T1000 (cell line): ENCODE results near the gene FSIP1.

ENCODE experiments used
- DNase-seq: peaks from one replicate; lab custom pipeline; 2025; ENCODE audit warnings: mixed read lengths; lab: John Stamatoyannopoulos, UW

Gene FSIP1

DNA sequence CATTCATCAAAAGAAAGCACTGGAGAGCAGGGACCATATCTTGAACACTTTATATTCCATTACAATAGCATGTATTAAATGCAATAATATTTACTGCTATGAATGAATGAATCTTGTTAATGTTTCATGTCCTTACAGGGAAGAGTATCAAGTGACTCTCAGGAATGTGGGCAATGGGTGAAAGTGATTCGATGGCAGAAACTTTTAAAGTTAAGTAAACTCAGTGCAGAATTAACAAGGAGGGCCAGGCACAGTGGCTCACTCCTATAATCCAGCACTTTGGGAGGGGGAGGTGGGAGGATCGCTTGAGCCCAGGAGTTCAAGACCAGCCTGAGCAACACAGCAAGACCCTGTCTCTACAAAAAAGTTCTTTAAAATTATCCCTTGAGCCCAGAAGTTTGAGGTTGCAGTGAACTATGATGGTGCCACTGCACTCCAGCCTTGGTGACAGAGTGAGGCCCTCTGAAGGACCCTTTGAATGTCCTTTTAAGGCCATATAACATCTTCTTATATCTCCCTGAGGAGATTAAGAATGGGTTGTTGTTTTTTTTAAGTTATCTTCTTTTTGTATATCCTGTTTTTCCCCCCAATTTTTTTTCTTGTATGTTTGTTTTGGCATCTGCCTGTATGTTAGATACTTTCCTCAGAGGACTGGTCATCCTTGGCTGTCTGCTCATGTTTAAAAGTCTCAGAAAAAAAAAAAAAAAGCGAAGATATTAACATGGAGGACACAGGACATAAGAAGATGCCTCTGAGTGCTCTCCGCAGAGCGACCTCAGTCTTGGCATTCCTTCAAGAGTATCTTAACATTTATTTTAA, 9.6 kb upstream of the FSIP1 start:
- no peak for DNase-seq

DNA sequence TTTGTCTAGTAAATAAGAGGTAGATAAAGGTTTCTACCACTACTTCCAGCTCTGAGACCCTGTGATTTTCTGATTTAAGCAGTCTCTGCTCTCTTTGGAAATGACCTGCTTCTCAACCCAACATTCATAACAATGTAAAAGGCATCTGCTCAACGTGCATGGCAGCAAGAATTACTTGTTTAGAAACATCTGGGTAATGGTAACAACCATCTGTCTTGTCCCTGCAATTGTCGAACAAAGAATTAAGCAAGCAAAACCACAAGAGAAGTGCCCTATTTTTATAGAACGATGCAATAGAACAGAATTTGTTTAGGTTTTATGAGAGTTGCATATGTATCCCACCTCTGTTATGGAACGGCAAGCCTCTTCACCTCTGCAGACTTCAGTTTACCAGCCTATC, 7.1 kb upstream of the FSIP1 start:
- no peak for DNase-seq

DNA sequence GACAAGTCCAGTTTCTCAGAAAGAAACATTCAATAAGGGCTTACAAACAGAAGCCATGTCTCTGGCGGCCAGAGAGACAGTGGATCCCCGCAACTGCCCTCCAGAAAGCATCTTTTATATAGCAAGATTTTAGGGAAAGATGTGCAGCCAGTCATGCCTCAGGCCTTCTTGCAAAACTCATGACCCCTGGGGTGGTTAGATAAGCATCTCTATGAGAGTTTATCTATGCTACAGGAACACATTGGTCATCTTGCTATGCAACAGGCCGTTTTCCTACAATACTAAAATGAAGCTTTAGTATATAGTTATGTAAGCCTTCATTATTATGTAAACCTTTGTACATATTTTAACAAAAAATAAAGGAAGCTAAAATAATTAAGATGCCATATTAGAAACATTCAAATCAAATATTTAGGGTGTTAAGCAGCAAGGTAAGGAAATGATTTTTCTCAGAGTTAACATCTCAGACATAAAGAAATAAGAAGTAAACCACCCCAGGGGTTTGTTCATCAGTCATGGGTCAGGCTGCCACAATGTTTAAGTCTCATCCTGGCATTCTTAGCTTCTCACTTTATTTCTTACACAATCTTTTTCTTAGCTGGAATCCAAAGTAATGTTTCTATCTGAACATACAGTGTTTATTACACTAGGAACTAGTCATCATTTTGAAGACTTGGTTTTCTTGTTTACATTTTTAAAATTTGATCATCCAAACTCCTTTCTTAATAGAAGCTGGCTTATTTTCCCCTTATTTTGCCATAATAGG, 6.3 kb upstream of the FSIP1 start:
- DNase-seq, result no peak

DNA sequence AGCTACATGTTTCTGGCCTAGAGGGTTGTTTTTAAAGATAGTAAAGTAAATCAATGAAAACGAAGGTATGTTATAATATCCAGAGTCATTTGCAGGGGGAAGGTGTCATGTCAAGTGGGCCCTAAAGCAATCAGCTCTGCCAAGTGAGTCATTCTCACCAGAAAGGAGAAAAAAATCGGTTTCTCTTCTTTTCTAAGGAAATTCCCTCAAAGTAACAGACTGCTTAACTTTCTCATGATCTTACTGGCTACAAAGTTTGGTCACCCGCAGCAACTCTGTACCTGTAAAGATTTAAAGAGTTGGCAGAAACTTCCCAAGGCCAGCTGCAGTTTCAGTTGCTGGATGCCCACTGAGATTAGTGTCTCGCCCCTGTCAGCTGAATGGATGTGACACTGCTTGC, 5.5 kb upstream of the FSIP1 start:
- no peak for DNase-seq

DNA sequence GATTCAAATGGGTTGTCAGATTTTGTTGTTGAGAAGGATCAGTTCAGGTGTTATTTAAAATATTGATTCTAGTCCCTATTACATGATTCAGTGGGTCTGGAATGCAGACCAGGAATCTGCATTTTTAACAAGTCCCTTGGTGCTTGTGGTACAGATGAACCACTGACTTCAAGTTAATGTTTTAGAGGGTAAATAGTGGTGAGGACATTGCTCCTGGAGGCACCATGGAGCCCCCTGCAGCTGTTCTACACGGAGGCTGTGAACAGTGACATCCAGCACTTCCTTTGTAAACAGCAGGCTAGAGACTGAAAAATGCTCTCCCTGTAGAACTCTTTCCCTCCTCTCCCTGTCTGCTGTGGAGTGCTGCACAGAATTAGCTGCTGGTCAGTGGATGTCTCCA, 4.8 kb upstream of the FSIP1 start:
- no peak for DNase-seq

DNA sequence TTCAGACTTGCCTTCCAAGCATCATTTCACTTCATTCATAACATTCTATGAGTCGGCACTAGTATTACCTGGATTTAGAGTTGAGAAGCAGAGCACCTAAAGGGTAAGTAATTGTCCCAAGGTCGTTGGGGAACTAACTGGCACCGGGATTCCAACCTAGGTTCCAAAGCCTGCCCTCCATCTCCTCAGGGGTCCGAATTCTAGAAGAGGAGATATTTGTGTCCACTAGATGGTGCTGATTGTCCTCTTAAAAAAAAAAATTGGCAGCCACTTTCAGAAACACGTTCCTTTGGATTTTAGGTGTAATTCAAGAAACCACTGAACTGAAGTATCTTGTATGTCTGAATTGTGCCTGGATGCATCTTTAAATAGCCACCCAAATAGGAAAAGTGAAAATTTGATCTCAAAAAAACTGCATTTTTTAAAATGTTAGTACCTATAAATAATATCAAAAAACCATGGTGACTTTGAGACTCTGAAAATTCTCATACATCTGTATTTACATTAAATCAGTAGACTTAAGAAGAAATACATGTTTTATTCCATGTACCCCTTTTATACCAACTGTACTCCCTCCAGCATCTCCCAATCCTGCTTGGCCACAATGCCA, 3.9 kb upstream of the FSIP1 start:
- DNase-seq, result peak; percentile 5

DNA sequence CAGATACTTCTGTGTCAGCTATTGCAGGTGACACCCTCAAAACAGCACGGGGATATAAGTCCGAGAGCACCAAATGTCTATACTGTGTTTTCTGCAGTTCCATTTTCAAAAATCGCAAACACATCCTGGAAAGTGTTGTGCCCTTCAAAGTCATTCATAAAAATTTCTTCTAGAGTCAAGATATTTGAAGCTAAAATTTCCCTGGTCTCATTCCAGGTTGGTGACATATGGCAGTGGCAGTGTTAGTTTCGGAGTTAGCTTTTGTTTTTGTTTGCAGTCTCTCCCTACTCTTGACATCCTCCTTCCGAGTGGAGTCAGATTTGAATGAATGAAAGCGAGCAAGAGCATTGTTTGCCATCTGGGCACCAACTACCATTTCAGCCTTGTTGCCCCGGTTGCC, 3.2 kb upstream of the FSIP1 start:
- no peak for DNase-seq

DNA sequence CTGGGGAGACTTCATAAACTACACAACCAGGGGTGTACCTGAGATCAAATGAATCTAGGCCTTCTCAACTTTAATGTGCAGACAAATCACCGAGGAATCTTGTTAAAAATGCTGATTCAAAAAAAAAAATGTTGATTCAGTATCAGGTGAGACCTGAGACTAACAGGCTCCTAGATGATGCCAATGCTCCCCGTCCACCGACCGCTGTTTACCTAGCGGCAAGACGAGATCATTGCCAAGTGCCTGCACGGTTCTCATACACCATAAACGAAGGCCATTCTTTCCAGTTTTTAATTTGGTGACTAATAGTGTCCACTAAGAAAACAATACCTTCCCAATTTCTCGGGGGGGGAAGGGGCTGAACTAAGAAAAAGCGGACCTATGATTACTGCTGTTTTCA, 2.5 kb upstream of the FSIP1 start:
- DNase-seq, result no peak

DNA sequence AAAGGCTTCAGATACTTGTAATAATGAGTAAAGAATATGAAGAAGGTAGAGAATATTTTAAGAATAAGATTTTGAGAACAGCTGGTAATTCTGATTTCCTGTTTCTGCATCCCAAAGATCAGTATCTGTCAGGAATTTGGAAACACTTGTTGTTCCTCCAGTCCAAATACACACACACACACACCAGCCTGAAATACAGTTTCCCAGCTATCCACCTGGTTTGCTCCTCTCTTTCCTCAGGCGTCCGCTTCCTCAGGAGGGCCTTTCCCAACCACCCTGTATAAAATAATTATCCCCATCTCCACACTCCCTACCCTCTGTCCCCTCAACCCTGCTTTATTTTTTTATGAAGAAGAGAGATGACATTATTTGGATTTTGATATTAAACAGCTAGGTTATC, 2.0 kb upstream of the FSIP1 start:
- DNase-seq, result no peak

DNA sequence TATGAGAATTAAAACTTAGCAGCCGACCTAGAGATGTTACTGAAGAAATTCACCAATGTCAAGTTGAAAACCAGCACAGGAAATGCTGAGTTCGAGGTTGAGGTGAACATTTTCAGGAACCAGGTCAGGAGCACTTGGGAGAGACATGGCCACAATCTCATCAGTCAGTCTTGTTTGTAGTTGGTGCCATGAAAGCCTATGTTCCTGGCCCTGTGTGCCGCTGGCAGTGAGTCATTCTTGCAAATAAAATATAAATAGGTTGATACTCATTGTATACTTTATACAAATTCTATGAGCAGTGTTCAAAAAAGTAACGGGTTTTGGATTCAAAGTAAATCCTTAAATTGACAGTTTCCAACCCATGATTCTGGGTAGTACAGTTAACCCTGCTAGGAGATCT, 1.5 kb upstream of the FSIP1 start:
- no peak for DNase-seq

DNA sequence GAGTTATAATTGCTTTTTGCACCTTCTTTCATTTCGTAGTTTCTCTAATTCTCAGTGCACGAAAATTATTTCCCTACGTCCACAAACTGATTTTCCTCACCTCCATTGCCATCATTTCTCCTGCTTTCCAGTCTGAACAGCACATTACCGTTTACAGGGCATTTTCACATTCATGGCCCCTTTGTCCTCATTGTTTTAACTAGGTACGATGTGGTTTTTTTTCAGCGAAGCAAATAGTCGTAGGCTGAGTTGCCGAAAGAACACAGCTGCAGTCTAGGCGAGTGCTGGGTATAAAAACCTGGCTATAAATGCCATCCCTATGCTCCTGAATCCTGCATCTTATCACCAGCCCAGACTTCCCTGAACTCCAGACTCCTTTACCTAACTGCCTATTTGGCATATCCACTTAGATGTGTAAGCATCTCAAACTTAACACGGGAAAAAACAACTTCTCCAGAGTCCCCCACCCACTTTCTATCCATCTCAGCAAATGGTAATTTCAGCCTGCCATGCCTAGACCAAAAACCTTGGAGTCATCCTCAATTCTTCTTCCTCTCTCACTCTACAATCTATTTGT, 691 bp upstream of the FSIP1 start:
- no peak for DNase-seq

DNA sequence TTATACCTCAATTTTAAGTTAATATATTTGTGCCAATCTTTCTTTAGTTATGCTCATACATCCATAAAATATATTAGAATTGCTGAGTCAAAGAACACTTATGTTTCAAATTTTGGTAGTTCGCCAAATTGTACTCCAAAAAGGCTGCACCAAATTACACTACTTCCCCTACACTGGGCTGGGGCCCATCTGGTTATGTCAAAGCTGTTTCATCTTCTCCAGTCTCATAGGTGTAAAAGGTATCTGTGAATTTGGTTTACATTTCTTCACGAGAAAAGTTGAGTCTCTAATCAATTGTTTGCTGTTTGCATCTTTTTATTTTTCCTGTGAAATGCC, 706 bp downstream of the FSIP1 start:
- DNase-seq, result no peak

DNA sequence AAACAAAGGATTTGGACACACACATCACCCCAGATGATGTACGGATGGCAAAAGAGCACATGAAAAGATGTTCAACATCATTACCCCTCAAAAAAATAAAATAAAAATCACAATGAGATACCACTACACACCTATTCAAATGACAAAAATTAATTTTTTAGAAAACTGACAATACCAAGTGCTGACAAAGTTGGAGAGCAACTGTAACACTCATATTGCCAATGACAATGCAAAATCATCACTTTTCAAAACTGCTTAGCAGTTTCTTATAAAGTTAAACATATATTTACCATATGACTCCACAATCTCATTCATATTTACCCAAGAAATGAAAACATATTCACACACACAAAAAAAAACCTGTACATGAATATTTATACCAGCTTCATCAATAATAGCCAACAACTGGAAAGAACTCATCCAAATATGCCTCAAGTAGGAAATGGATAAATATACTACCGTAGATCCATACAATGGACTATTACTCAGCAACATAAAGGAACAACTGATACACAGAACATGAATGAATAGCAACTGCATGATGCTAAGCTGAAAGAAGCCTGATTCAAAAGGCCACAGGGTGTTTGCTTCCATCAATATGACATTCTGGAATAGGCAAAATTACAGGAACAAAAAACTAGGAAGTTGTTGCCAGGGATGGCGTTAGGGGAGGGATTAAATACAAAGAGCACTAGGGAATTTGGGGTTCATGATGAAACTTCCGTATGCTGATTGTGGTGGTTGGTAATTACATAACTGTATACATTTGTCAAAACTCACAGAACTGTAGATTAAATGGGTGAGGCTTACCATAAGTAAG, 1.3 kb downstream of the FSIP1 start:
- DNase-seq, result no peak

DNA sequence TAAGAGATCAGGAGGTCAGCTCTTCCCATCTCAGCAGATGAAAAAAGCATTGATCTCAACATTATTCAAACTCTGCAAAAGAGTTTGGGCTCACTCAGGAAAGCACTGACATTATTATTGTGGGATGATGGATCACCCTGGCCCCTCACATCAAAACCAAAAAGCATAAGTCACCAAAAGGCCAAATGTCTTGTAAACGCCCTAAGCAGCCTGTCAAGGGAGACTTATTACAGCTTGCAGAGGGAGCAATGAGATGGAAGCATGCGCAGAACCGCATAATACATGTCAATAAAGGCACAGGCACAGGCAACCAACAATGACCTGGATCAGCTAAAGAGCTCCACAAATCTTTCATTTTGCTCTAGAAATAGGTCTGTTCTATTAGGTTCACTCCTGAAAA, 4.6 kb downstream of the FSIP1 start:
- no peak for DNase-seq

DNA sequence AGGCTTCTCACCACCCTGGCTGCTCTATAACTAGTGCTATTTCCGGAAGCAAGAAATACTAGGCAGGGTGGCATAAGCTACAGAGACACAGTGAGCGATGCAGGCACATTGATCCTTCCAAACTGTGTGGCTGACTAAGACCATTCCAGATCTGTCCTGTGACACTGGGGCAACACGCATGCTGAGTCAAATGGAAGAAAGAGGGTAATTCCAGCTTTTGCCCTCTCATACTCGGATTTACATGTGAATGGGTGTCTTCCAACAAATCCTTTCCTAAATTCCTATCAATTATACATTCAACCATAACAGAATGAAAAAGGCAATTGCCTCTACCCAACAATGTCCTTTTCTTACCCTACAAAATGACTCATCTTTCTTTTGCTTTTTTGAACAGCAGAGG, 5.1 kb downstream of the FSIP1 start:
- DNase-seq, result no peak

DNA sequence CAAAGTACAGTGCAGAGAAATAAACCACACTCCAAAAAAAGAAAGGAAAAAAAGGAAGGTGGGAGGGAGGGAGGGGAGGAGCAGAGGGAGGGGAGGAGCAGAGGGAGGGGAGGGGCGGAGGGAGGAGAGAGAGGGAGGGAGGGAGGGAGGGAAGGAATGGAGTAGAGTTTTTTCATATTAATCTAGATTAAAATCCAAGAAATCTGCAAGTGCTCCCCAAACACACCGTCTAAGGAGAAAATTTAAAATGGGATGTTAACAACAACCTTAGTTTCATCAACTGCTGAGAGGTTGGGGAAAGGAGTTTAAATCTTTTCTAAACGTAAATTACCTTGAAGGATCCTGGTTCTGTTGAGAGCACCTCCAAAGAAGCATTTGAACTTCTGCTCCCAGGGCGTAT, 6.6 kb downstream of the FSIP1 start:
- no peak for DNase-seq

DNA sequence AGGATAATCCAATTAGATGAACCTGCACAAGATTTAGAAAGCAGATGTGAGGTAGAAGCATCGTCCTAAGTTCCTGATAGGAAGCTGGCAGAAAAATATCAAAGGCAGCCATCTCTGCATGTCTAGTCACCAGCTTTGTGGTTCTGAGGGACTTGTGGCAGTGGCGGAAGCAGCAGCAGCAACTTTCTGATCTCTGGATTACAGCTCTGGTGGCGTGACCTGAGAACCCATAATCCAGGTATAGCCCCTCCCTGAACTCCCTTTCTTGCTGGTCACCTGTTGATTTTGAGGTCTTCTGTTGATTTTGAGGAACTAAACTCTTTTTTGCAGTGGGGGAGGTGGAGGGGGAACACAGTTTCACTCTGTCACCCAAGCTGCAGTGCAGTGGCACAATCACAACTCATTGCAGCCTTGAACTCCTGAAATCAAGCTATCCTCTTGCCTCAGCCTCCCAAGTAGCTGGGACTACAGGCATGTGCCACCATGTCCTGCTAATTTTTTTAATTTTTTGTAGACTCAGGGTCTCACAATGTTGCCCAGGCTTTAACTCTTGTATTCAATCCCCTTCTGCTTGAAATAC, 7.9 kb downstream of the FSIP1 start:
- no peak for DNase-seq

DNA sequence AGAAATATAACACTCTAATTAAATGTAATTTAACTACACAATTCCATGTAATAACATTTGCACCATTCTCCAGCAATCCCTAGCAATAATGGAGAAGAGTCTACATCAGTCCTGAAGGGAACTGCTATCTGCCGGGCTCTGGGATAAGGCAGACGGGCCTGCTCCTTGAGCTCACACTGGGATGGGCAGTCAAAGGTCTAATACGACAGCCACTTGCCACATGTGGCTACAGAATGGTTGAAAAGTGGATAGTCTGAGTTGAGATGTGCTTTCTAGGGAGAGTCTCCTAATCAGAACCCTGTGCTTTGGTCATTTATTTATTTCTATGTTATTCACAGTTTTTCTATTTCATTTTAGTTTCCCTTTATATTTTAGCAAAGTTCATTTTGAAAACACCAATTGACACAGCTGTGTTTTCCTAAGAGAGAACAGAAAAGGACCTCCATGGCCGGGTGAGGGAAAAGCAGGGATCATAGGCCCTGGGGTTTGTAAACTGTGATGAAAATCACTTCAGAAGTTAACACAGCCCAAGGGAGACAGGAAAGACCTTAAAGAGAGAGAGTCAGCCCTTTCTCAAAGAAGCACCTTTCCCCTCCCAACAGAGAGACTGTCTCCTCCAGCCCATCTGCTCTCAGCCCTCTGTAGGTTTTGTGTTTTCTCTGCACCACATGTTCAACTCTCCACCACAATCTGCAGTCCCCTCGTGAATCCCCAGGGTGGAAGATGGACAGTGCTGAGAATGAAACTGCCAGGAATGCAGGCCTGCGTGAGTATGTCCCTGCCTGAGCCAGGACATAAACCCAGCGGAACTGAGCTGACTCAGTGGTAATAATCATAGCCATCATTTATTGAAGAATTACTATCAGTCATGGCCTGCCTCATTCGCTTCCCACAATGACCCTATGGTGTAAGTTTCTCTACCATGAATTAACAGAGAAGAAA, 11.6 kb downstream of the FSIP1 start:
- peak; percentile 39 for DNase-seq

DNA sequence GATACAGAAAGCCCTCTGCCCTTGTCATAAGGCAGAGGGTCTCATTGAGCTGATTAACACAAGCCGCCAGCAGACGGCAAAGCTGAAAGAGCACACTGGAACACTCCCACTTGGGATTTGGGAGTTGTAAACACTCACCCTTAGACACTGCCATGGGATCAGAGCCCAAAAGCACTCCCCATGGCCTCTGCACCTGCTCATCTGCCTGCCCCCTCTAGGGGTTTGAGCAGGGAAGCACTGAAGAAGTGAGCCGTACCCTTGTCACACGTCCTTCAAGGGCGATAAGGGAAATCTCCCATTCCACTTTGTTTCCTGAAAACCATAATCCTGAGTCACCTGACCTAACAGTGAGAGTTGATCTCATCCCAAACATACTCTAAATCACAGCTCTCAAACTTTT, 14.7 kb downstream of the FSIP1 start:
- no peak for DNase-seq

DNA sequence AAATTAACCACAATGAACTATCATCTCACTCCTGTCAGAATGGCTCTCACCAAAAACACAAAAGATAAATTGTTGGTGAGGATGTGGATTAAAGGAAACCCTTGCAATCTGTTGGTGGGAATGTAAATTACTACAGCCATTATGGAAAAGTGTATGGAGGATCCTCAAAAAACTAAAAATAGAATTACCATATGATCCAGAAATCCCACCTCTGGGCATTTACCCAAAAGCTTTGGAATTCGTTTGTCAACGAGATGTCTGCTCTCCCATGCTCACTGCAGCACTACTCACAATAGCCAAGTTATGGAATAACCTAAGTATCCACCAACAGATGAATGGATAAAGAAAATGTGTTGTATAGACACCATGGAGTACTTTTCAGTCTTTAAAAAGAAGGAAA, 21.6 kb downstream of the FSIP1 start:
- no peak for DNase-seq
